CD4-positive, alpha-beta T cell treated with Interleukin-6 at 100 ng/mL for 8 hours (primary cell): ENCODE results near the gene CADM2.
"Not testable (repeated sequence)": the region's sequence is repeated elsewhere in the genome, so short reads cannot be mapped to it uniquely, and the experiment has no call there.

ENCODE experiments used
- DNase-seq: peaks from one replicate; pipeline ENCODE4 v3.0.0-alpha.2; 2020; ENCODE audit warnings: mixed read lengths, low spot score

Gene CADM2

GRCh38 chr3:85672761-85673160 is 714.0 kb downstream of the CADM2 start:
- no peak for DNase-seq

GRCh38 chr3:85678713-85679112 is 719.9 kb downstream of the CADM2 start:
- DNase-seq = no peak

GRCh38 chr3:85681906-85682305 is 723.1 kb downstream of the CADM2 start:
- no peak for DNase-seq

- DNase-seq = no peak
Measured at GRCh38 chr3:85691196-85691595, 732.4 kb downstream of the CADM2 start.

GRCh38 chr3:85697156-85697555 is 738.4 kb downstream of the CADM2 start:
- no peak for DNase-seq

GRCh38 chr3:85706130-85706529 is 747.3 kb downstream of the CADM2 start:
- no peak for DNase-seq

- not testable (repeated sequence) for DNase-seq
Measured at GRCh38 chr3:85708325-85708724, 749.5 kb downstream of the CADM2 start.

GRCh38 chr3:85709346-85709892 is 750.6 kb downstream of the CADM2 start:
- no peak for DNase-seq

GRCh38 chr3:85710490-85710889 is 751.7 kb downstream of the CADM2 start:
- DNase-seq = no peak

- DNase-seq = no peak
Measured at GRCh38 chr3:85721409-85722145, 762.8 kb downstream of the CADM2 start.

- no peak for DNase-seq
Measured at GRCh38 chr3:85725809-85726208, 767.0 kb downstream of the CADM2 start.

- DNase-seq = no peak
Measured at GRCh38 chr3:85726241-85726640, 767.5 kb downstream of the CADM2 start.

- no peak for DNase-seq
Measured at GRCh38 chr3:85737846-85738245, 779.1 kb downstream of the CADM2 start.

- DNase-seq = no peak
Measured at GRCh38 chr3:85740561-85740960, 781.8 kb downstream of the CADM2 start.

- DNase-seq = no peak
Measured at GRCh38 chr3:85758442-85758841, 799.7 kb downstream of the CADM2 start.

- no peak for DNase-seq
Measured at GRCh38 chr3:85760342-85760741, 801.6 kb downstream of the CADM2 start.

GRCh38 chr3:85780806-85781205 is 822.0 kb downstream of the CADM2 start:
- DNase-seq = no peak

GRCh38 chr3:85781806-85782205 is 823.0 kb downstream of the CADM2 start:
- no peak for DNase-seq

GRCh38 chr3:85783291-85783690 is 824.5 kb downstream of the CADM2 start:
- no peak for DNase-seq

GRCh38 chr3:85785766-85786165 is 827.0 kb downstream of the CADM2 start:
- no peak for DNase-seq

- no peak for DNase-seq
Measured at GRCh38 chr3:85790445-85791030, 831.7 kb downstream of the CADM2 start.

- no peak for DNase-seq
Measured at GRCh38 chr3:85796140-85796539, 837.4 kb downstream of the CADM2 start.

- no peak for DNase-seq
Measured at GRCh38 chr3:85800676-85801075, 841.9 kb downstream of the CADM2 start.

- no peak for DNase-seq
Measured at GRCh38 chr3:85801955-85802354, 843.2 kb downstream of the CADM2 start.
